Activated naive CD4-positive, alpha-beta T cell treated with anti-CD3 and anti-CD28 coated beads, Interleukin-2, amount 10 ng/mL, durations not matched to agents 7 days and 5 days (primary cell): Measurements from ENCODE around the gene FLOT1.

Source experiments
- CTCF ChIA-PET: fragments of 350-600 bp; sonication (Branson Sonifier 250); formaldehyde crosslinking; loops from one replicate; lab custom pipeline; 2021; ENCODE audit warnings: antibody characterized with exemption; lab: Charles Lee
- DNase-seq: peaks from one replicate; pipeline ENCODE4 v3.0.0-alpha.2; 2020
- H3K27ac Mint-ChIP-seq: one replicate; pipeline ENCODE4 v1.8.0; 2021; ENCODE audit warnings: mild to moderate bottlenecking, moderate library complexity, mixed read lengths
- H3K27me3 Mint-ChIP-seq: one replicate; pipeline ENCODE4 v1.8.0; 2021; ENCODE audit warnings: mild to moderate bottlenecking, mixed read lengths
- H3K36me3 Mint-ChIP-seq: one replicate; pipeline ENCODE4 v1.8.0; 2021; ENCODE audit warnings: mixed read lengths
- H3K4me1 Mint-ChIP-seq: one replicate; pipeline ENCODE4 v1.8.0; 2021; ENCODE audit warnings: mixed read lengths
- H3K4me3 Mint-ChIP-seq: one replicate; pipeline ENCODE4 v1.8.0; 2021; ENCODE audit warnings: mild to moderate bottlenecking, moderate library complexity, mixed read lengths
- H3K9me3 Mint-ChIP-seq: one replicate; pipeline ENCODE4 v1.8.0; 2021; ENCODE audit warnings: mixed read lengths

FLOT1 gene

DNA sequence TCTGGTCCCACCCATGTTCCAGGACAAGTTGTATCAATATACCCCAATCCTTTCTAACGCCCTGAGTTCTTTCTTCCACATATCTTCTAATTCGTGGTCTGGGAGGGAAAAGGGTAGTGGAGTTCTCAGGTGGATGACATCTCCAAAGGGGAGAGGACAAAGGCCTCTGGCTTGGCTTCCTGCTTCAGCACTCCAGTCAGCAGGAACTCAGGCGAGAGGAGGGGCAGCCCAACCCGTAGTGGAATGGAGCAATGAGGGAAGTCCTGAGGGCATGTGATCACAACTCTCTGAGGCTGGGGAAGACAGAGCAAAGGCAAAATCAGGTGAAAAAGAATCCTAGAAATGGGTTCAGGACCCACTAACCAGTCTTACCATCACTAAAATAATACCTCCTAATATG, 42.1 kb downstream of the FLOT1 start:
- no peaks in the 10 kb centered on the region for H3K4me1 Mint-ChIP-seq
- DNase-seq = no peak
- no peak overlapping the region for H3K27ac Mint-ChIP-seq
- H3K4me3 Mint-ChIP-seq = no peak overlapping the region
- no peaks in the 10 kb centered on the region for H3K9me3 Mint-ChIP-seq
- H3K27me3 Mint-ChIP-seq = no peaks in the 10 kb centered on the region
- peaks cover 36% of the 10 kb centered on the region for H3K36me3 Mint-ChIP-seq
- CTCF ChIA-PET = no interaction called here

DNA sequence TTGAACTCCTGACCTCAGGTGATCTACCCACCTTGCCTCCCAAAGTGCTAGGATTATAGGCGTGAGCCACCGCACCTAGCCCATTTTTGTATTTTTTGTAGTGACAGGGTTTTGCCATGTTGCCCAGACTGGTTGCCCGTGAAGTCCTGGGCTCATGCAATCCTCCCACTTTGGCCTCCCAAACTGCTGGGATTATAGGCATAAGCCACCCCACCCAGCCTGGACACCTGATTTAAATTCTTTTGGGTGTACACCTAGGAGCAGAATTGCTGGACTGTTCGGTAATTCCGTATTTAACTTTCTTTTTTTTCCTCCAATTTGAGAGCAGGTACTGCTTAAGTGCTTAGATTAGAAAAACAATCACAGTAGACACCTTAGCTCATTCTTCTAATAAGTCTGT, 46.1 kb downstream of the FLOT1 start:
- no peak overlapping the region for H3K4me3 Mint-ChIP-seq
- no peak overlapping the region for H3K27ac Mint-ChIP-seq
- peaks cover 6% of the 10 kb centered on the region for H3K4me1 Mint-ChIP-seq
- peaks cover 8% of the 10 kb centered on the region for H3K36me3 Mint-ChIP-seq
- no peak for DNase-seq
- CTCF ChIA-PET = no interaction called here
- no peaks in the 10 kb centered on the region for H3K9me3 Mint-ChIP-seq
- no peaks in the 10 kb centered on the region for H3K27me3 Mint-ChIP-seq

DNA sequence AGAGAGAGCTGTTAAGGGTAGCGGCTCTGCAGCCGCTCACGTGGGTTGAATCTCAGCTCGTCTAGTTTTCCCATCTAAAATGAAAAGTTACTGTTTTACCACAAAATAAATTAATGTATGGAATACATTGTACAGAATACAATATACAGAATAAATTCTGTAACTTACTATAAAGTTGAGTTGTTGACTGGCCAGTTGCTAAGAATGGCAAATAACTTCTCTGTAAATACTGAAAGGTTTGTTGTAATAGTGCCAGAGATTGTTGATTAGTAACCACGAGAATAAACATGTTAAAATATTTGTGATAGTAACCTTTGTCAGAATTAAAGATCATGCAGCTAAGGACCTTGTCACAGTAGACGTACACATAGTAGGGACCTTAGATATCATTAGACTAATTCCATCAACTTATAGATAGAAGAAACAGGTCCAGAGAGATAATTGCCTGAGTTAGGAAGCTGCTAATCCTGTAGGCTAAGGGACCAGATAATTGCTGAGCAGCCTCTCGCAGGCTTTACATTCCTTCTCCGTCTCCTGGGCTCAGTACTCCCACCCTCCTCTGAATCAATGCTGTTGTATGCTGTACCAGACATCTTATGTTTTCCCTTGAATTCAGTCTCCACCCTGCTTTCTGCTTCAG, 51.2 kb downstream of the FLOT1 start:
- no peaks in the 10 kb centered on the region for H3K27me3 Mint-ChIP-seq
- CTCF ChIA-PET = interaction anchor here (1.6 to 1.9 kb wide), 2 partner anchors 12 to 31 kb away, joined by 3 to 5 read pairs; no protein-coding TSS in a partner anchor
- H3K4me3 Mint-ChIP-seq = peak overlapping the region; percentile 99
- no peaks in the 10 kb centered on the region for H3K9me3 Mint-ChIP-seq
- no peak for DNase-seq
- no peak overlapping the region for H3K27ac Mint-ChIP-seq
- H3K36me3 Mint-ChIP-seq = peaks cover 14% of the 10 kb centered on the region
- peaks cover 45% of the 10 kb centered on the region for H3K4me1 Mint-ChIP-seq

DNA sequence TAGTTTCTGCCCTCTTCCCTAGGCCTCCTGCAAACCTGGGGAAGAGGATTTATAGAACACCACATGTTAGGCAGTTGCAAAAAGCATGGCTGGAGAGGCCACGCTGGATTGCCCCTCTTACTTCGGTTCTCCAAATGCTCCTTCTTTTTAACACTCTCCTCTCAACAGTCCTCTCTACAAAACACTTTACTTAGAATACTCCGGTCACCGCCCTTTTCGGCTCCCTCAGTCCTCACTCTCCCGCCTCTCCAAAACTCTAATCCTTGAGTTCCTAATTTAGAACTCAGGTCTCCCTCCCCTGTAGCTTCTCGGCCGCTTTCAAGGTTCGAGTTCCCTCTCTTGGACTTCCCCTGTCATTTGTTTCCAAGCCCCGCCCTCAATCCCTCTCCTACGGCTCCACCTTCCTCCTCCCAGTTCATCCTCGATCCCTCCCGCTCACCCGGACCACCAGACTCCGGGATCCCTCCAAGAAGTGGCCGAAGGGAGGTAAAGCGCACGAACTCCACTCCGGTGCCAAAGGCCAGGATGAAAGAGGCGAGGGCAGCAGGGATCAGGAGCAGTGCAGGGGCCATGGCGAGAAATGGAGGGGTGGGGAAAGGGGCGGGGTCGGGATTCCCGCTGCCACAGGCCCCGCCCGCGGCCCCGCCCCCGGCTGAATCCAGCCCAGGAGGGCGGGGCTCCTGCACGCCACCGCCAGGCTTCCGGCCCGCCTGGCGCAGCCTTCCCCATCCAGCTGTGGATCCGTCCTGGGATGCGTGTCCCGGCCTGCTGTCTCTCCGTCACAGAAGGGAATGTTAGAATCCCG, 51.9 kb downstream of the FLOT1 start, which contains the start of gene NRM:
NRM (minus strand) TSS at position 582 of the 805 bp plus-strand sequence; CDS start at position 572, 10 bp downstream.
- Mint-ChIP-seq H3K27me3 (no peaks in the 10 kb centered on the region), H3K9me3 (no peaks in the 10 kb centered on the region), H3K36me3 (peaks cover 20% of the 10 kb centered on the region), H3K4me3 (peak within 1 kb of the TSS; percentile 99), H3K4me1 (peaks cover 45% of the 10 kb centered on the region), H3K27ac (peak within 1 kb of the TSS; percentile 85)
- CTCF ChIA-PET = interaction anchor here (1.0 to 1.9 kb wide), 3 partner anchors 11 to 41 kb away, joined by 4 to 5 read pairs (median 5); no protein-coding TSS in a partner anchor
- DNase-seq = peak; percentile 80

DNA sequence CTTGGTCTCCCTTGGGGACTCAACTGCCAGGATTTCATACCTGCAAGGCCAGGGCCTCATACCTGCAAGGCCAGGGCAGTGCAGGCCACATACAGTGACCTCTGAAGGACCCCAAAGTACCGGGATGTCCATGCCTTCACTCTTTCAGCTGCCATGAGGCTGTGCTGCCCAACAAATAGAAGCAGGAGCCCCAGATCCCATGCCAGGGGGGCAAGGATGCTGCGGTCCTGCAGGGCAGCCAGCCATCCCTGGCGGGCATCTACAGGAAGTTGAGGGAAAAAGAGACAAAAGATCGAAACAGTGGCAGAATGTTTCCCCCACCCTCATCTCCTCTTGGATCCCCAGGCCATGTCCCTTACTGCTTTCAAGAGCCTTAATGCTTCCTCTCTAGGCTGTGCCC, 52.5 kb downstream of the FLOT1 start:
- DNase-seq = no peak
- CTCF ChIA-PET = interaction anchor here (1.0 to 1.9 kb wide), 3 partner anchors 11 to 41 kb away, joined by 4 to 8 read pairs (median 5); no protein-coding TSS in a partner anchor
- Mint-ChIP-seq H3K9me3 (no peaks in the 10 kb centered on the region), H3K4me3 (peak overlapping the region; percentile 99), H3K27ac (peak overlapping the region; percentile 85), H3K4me1 (peaks cover 45% of the 10 kb centered on the region), H3K27me3 (no peaks in the 10 kb centered on the region), H3K36me3 (peaks cover 26% of the 10 kb centered on the region)

DNA sequence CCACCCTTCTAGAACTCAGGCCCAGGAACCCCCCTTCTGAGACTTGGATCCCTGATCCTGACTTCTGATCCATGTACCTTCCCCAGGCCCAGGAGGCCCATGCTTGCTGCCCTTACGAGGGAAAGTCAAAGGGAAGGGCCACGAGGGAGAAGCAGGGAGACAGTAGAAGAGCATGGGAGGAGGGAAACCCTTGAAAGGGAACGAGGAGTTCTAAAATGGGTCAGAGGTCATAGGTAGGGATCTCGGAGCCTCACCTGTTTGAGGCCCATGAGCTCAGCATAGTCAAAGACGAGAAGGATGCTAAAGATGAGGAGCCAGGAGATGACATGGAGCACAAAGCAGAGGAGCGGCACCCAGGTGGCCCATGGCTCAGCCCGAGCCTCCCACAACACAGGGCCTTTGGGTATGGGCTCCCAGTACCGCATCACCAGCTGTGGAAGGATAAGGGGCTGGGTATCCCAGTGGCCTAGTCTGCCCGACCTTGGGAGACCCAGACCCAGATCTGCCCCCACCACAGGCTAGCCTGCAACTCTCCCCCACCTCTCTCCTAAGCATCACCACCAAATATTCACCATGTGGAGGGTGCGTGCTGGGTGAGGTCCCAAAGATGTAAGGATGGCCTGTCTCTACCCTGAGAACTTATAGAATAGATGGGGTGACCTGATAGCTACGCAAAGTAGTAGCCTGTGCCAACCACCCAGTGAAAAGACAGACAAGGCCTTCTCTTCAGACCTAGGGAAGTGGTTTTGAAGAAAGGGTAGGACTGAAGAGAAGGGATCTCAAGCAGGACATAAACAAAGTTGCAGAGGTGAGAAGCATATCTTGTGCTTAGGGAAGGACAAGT, 53.2 kb downstream of the FLOT1 start:
- no peak for DNase-seq
- H3K4me3 Mint-ChIP-seq = peak overlapping the region; percentile 99
- CTCF ChIA-PET = interaction anchor here (0.6 to 2.8 kb wide), 7 partner anchors 8 to 42 kb away, joined by 3 to 11 read pairs (median 5); partner anchors contain the start of genes DHX16 and TUBB
- no peaks in the 10 kb centered on the region for H3K27me3 Mint-ChIP-seq
- H3K27ac Mint-ChIP-seq = peak overlapping the region; percentile 90
- peaks cover 45% of the 10 kb centered on the region for H3K4me1 Mint-ChIP-seq
- H3K36me3 Mint-ChIP-seq = peaks cover 31% of the 10 kb centered on the region
- no peaks in the 10 kb centered on the region for H3K9me3 Mint-ChIP-seq

DNA sequence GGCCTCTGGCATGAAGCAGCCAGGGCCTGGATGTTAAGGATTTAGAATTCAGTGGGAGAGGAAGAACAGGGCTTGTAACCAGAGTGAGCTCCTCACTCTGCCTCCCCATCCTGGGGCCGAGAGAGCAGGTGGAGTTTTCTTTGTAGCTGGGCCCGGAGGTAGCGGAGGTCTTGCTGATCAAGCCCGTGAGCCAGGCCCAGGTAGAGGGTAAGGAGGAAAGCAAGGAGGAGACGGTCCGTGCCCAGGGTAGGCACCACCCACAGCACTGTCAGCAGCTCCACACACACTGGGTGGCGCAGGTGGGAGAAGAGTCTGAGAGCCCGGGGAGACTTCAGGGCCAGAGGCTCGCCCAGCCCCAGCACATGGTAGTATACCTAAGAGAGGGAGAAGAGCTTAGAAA, 53.9 kb downstream of the FLOT1 start:
- Mint-ChIP-seq H3K27ac (peak overlapping the region; percentile 90), H3K4me1 (peaks cover 45% of the 10 kb centered on the region)
- DNase-seq = no peak

DNA sequence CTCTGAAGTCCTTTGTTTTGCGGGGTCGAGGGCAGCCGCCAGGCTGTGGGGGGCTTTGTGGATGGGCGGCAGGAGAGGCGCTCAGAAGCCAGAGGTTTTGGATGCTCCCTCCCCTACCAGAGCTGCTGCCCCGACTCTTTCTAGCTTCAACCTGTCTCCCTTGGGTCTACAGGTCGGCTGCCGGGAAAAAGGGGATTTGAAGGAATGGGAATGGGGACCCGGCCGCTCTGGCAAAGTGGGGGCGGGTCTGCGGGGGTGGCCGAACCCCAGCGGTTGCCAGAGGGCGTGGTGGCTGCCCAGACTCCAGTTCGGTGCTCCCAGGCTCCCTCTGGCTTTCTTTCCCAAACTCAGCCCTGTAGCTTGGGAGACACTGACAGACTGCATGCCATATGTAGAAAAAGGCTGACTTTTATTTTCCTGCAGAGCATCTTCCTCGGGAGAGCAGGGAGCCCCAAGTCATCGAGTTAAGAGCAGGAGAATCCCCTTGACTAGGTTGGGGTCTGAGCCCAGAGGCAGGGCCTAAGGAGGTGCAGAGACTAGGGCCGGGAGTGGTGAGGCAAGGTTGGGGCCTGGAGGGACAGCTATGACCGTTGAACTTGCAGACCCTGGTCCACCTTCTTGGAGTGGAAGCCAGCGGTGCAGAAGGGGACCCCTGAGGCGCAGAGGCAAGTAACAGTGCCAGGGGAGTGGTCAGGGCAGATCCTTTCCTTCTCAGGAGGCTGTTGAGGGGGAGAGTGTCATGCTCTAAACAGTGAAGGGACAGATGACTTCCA, 54.6 kb downstream of the FLOT1 start:
- Mint-ChIP-seq H3K27ac (peak overlapping the region; percentile 90), H3K9me3 (no peaks in the 10 kb centered on the region), H3K4me1 (peaks cover 45% of the 10 kb centered on the region), H3K27me3 (no peaks in the 10 kb centered on the region), H3K4me3 (peak overlapping the region; percentile 99), H3K36me3 (peaks cover 45% of the 10 kb centered on the region)
- DNase-seq = no peak
- CTCF ChIA-PET = interaction anchor here (0.9 to 2.8 kb wide), 5 partner anchors 9 to 35 kb away, joined by 4 to 11 read pairs (median 8); partner anchors contain the start of genes DHX16 and TUBB

More for the DNA sequence above, 53.9 kb downstream of the FLOT1 start:
- Mint-ChIP-seq H3K9me3 (no peaks in the 10 kb centered on the region), H3K4me3 (peak overlapping the region; percentile 99), H3K36me3 (peaks cover 37% of the 10 kb centered on the region), H3K27me3 (no peaks in the 10 kb centered on the region)
- CTCF ChIA-PET = interaction anchor here (0.6 to 2.8 kb wide), 6 partner anchors 8 to 38 kb away, joined by 3 to 11 read pairs (median 6); partner anchors contain the start of genes DHX16 and TUBB

DNA sequence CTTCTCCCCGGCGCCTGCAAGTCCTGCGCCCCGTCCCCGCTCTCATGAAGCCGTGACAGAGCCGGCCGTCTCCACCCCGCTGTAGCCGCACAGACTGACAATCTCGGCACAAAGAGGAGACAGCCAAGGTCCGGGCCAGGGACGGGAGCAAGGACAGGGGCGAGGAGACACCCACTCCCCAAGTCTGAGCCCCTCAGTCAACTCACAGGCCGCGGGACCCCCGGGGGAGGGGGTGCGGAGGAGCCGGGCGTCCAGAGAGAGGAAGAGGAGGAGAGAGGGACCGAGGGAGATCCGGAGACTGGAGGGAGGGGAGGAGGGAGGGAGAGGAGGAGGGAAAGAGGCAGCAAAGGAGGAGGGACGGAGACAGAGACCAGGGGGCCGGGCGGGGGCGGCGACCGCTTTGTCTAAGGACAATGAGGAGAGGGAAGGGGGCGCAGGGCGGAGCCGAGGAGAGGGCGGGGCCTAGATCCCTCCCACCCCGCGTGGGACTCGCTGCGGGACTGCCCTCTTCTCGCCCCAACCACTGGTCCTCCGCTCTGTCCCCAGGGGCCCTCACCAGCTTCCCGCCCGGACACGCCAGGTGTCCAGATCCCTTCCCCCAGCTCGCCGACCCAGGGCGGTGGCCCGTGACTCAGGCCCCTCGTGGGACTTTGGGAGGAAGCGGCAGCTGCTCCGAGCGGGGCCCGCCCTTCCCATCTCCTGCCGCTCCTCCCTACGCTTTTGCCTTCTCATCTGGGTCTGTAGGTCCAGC, 55.4 kb downstream of the FLOT1 start:
- Mint-ChIP-seq H3K27ac (peak overlapping the region; percentile 90), H3K36me3 (peaks cover 51% of the 10 kb centered on the region), H3K4me1 (peaks cover 43% of the 10 kb centered on the region)

DNA sequence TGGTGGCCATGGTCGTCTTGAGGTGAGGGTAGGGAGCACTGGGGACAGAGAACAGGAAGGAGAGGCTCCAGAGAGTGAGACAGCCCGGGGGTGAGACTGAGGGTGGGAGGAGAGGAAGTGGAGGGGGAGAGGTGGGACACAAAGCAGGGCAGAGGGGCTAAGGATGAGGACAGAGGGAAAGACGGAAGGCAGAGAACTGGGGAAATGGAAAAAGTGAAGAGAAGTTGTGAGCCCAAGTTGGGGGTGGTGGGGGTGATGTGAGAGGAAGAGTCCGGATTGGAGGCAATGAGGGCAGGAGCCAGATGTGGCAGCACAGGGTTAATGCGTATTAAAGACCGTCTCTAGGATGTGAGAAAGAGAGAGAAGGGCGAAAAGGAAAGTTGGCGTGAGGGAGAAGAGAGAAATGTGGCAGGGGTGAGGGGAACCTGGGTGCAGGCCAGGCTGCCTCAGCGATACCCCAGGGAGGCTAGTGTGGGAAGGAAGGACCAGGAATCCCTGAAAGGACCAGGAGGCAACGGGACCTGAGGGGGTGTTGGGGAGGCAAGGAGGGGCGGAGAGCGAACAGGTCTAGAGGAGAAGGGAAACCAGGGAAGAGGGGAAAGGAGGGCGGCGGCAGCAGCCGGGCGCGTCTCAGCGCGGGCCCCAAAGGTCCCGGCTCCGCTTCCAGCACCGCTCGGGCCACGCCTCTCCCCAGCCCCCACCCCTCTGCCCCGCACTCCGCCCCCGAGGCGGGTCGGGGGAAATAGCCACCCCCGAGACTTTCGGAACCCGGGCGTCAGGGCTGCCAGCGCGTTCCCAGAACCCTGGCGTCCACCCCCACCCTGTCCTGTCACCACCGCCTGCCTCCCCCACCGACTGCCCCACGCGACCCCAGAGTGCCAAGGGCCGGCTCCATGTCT, 56.2 kb downstream of the FLOT1 start, which contains the start of gene PPP1R18:
PPP1R18 (minus strand) TSS at position 637 of the 899 bp plus-strand sequence; CDS start at position 10, 627 bp downstream.
- CTCF ChIA-PET = interaction anchor here (1.8 to 13.1 kb wide), 3 partner anchors 35 to 71 kb away, joined by 6 to 285 read pairs (median 8); partner anchors contain the start of genes MDC1 and TUBB
- Mint-ChIP-seq H3K36me3 (peaks cover 59% of the 10 kb centered on the region), H3K9me3 (no peaks in the 10 kb centered on the region), H3K27ac (peak within 1 kb of the TSS; percentile 90), H3K4me3 (peak within 1 kb of the TSS; percentile 99), H3K4me1 (peaks cover 37% of the 10 kb centered on the region), H3K27me3 (no peaks in the 10 kb centered on the region)
- peak; percentile 91 for DNase-seq

More for the DNA sequence above, 55.4 kb downstream of the FLOT1 start:
- no peaks in the 10 kb centered on the region for H3K27me3 Mint-ChIP-seq
- peak; percentile 93 for DNase-seq
- CTCF ChIA-PET = interaction anchor here (0.9 to 2.8 kb wide), 3 partner anchors 8 to 33 kb away, joined by 4 to 11 read pairs (median 8); partner anchors contain the start of gene TUBB
- peak overlapping the region; percentile 99 for H3K4me3 Mint-ChIP-seq
- H3K9me3 Mint-ChIP-seq = no peaks in the 10 kb centered on the region
